ENCODE data around the gene HSH2D.

HSH2D gene

DNA sequence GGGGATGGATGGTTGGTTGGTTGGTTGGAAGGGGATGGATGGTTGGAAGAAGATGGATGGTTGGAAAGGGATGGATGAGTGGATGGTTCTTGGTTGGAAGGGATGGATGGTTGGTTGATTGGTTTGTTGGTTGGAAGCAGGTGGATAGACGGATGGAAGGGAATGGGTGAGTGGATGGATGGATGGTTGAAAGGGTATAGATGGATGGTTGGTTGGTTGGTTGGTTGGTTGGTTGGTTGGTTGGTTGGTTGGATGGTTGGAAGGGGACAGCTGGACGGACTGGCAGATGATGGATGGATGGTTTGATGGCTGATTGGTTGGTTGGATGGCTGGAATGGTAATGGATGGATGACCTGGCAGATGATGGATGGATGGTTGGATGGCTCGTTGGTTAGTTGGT lies 11.8 kb upstream of the HSH2D start:
- DNase-seq (no peak), ATAC-seq (replicated peaks) (no peak)
- Mint-ChIP-seq H3K27me3 (no peaks in the 10 kb centered on the region), H3K4me3 (peak overlapping the region in 1 of 2 donors; percentile 22), H3K4me1 (peaks cover 46 to 77% of the 10 kb centered on the region in 2 donors), H3K9me3 (peaks cover 15 to 17% of the 10 kb centered on the region in 2 donors), H3K36me3 (peaks cover 70 to 85% of the 10 kb centered on the region in 2 donors), H3K27ac (peak overlapping the region; percentile 90)

- Mint-ChIP-seq H3K4me1 (peaks cover 49 to 82% of the 10 kb centered on the region in 2 donors), H3K36me3 (peaks cover 58 to 71% of the 10 kb centered on the region in 2 donors), H3K4me3 (no peak overlapping the region), H3K27me3 (no peaks in the 10 kb centered on the region), H3K9me3 (peaks cover 17% of the 10 kb centered on the region in 2 donors), H3K27ac (peak overlapping the region; percentile 90)
- DNase-seq = no peak
- ATAC-seq (replicated peaks) = peak in 1 of 2 donors; percentile 5
These were observed 9.7 kb upstream of the HSH2D start for GRCh38 chr19:16133818-16134217.

DNA sequence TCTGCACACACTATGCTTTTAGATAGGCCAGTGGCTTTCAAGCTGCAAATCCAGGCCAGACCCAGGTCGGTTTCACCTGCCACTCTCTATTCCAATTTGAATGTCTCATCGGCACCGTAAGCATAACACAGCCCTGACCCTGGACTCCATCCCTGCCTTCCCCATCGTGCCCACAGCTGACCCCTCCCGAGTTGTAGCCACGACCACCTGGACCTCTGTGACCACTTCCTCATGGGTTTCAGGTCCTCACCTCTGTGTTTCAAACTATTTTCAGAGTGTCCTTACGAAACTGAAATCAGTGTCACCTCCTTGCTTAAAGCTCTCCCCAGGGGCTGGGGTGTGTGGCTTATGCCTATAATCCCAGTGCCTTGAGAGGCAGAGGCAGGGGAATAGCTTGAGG lies 9.0 kb upstream of the HSH2D start:
- DNase-seq (no peak), ATAC-seq (replicated peaks) (peak; percentile 19 to 31)
- Mint-ChIP-seq H3K4me1 (peaks cover 49 to 82% of the 10 kb centered on the region in 2 donors), H3K27me3 (no peaks in the 10 kb centered on the region), H3K27ac (peak overlapping the region; percentile 78), H3K4me3 (peak overlapping the region in 1 of 2 donors; percentile 13), H3K36me3 (peaks cover 51 to 64% of the 10 kb centered on the region in 2 donors), H3K9me3 (peaks cover 17% of the 10 kb centered on the region in 2 donors)

DNA sequence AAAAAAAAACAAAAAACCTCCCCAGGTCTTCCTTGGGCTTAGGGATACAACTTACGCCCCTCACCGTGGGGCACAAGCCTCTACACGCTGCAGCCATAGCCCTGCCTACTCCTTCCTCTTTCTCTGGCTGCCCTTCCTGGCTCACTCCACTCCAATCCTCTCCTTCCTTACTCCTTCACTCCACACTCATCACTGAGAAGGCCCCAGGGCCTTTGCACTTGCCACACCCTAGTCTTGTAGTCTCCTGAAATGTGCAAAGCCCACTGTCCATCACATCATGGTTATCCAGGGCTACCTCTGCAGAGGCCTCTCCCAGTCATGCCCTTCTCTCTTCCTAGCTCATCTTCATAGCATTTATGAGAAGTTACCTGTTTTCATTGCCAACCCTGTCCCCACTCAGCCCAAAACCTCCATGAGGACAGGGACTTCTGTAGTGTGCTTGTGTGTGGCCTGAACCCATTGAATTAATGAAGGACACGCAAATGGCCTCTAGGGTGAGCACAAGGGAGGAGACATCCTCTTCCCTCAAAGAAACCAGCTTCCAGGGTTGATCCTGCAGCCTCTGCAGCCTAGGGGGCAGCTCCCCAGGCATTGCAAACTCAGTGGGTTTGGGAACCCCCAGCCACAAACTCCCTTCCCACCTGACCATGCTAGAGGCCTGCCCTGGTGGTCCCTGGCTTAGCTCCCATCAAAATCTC lies 7.9 kb upstream of the HSH2D start:
- ATAC-seq (replicated peaks) = no peak
- Mint-ChIP-seq H3K27me3 (no peaks in the 10 kb centered on the region), H3K4me3 (peak overlapping the region in 1 of 2 donors; percentile 47), H3K4me1 (peaks cover 54 to 83% of the 10 kb centered on the region in 2 donors), H3K36me3 (peaks cover 42 to 54% of the 10 kb centered on the region in 2 donors), H3K27ac (peak overlapping the region; percentile 80), H3K9me3 (peaks cover 17% of the 10 kb centered on the region in 2 donors)
- DNase-seq = no peak

GRCh38 chr19:16136185-16136999 lies 7.1 kb upstream of the HSH2D start:
- Mint-ChIP-seq H3K27me3 (no peaks in the 10 kb centered on the region), H3K4me3 (no peak overlapping the region), H3K27ac (peak overlapping the region; percentile 80), H3K9me3 (peaks cover 12 to 13% of the 10 kb centered on the region in 2 donors), H3K4me1 (peaks cover 58 to 85% of the 10 kb centered on the region in 2 donors), H3K36me3 (peaks cover 34 to 48% of the 10 kb centered on the region in 2 donors)
- no peak for ATAC-seq (replicated peaks)
- DNase-seq = no peak

DNA sequence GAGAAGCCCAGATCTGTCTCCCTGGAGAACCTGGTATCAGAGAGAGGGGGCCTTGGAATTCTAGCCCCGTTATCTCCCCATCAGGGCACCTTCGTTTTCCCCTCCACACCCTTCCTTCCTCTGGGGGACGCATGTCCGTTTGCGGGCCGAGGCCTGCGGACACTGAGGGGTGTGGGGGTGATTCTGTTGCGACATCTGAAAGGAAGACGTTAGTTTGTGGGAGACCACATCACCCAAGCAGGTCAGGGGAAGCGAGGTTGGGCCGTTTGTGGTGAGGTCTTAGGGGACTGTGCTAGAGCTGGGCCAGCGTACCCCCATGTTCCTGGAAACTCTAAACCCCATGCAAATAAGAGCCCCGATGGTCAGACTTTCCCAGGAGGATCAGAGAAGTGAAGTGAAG lies 3.7 kb upstream of the HSH2D start:
- H3K4me3 Mint-ChIP-seq = peak overlapping the region; percentile 45 to 60
- H3K27me3 Mint-ChIP-seq = no peaks in the 10 kb centered on the region
- peaks cover 49 to 79% of the 10 kb centered on the region in 2 donors for H3K4me1 Mint-ChIP-seq
- peak overlapping the region; percentile 84 for H3K27ac Mint-ChIP-seq
- peaks cover 11 to 14% of the 10 kb centered on the region in 2 donors for H3K9me3 Mint-ChIP-seq
- peak; percentile 61 for DNase-seq
- ATAC-seq (replicated peaks) = peak; percentile 10
- peaks cover 22 to 40% of the 10 kb centered on the region in 2 donors for H3K36me3 Mint-ChIP-seq

- Mint-ChIP-seq H3K4me3 (peak overlapping the region; percentile 46 to 63), H3K9me3 (peaks cover 8 to 9% of the 10 kb centered on the region in 2 donors), H3K36me3 (peaks cover 21 to 43% of the 10 kb centered on the region in 2 donors), H3K27me3 (no peaks in the 10 kb centered on the region), H3K4me1 (peaks cover 45 to 76% of the 10 kb centered on the region in 2 donors), H3K27ac (peak overlapping the region; percentile 87)
- DNase-seq = peak; percentile 85
- peak; percentile 76 to 80 for ATAC-seq (replicated peaks)
These were observed 2.4 kb upstream of the HSH2D start for GRCh38 chr19:16141043-16141442.

DNA sequence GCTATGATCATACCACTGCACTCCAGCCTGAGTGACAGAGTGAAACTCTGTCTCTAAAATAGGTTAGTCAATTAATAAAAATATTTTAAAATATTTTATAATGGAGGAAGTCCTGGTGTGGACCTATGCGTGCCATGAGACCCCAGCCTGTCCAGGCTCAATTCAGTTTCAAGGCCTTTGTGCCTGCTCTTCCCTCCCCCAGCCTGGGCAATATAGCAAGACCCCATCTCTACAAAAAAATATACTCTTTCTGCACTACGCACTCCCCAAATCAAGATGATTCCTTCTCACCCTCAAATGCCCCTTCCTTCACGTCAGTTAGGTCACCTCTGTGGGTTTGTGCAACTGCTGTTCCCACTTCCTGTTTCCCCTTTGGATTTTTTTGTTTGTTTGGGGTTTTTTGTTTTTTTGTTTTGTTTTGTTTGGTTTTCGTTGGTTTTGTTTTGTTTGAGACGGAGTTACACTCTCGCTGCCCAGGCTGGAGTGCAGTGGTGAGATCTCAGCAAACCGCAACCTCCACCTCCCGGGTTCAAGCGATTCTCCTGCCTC lies 1.4 kb upstream of the HSH2D start:
- peak overlapping the region; percentile 100 for H3K27ac Mint-ChIP-seq
- no peaks in the 10 kb centered on the region for H3K27me3 Mint-ChIP-seq
- ATAC-seq (replicated peaks) (no peak), DNase-seq (no peak)
- H3K4me1 Mint-ChIP-seq = peaks cover 43 to 74% of the 10 kb centered on the region in 2 donors
- peaks cover 26 to 49% of the 10 kb centered on the region in 2 donors for H3K36me3 Mint-ChIP-seq
- peaks cover 8 to 9% of the 10 kb centered on the region in 2 donors for H3K9me3 Mint-ChIP-seq
- peak overlapping the region; percentile 2 to 22 for H3K4me3 Mint-ChIP-seq

- Mint-ChIP-seq H3K4me3 (peak overlapping the region; percentile 99 to 100), H3K9me3 (peaks cover 7 to 8% of the 10 kb centered on the region in 2 donors), H3K36me3 (peaks cover 39 to 51% of the 10 kb centered on the region in 2 donors), H3K4me1 (peaks cover 43 to 72% of the 10 kb centered on the region in 2 donors), H3K27ac (peak overlapping the region; percentile 100), H3K27me3 (no peaks in the 10 kb centered on the region)
- ATAC-seq (replicated peaks) (no peak), DNase-seq (no peak)
These were observed 714 bp downstream of the HSH2D start for GRCh38 chr19:16144216-16144581.

GRCh38 chr19:16146112-16146511 lies 2.6 kb downstream of the HSH2D start:
- DNase-seq (no peak), ATAC-seq (replicated peaks) (no peak)
- Mint-ChIP-seq H3K4me3 (peak overlapping the region; percentile 99 to 100), H3K27me3 (no peaks in the 10 kb centered on the region), H3K36me3 (peaks cover 45 to 58% of the 10 kb centered on the region in 2 donors), H3K9me3 (peaks cover 7 to 8% of the 10 kb centered on the region in 2 donors), H3K27ac (peak overlapping the region; percentile 60), H3K4me1 (peaks cover 32 to 66% of the 10 kb centered on the region in 2 donors)

DNA sequence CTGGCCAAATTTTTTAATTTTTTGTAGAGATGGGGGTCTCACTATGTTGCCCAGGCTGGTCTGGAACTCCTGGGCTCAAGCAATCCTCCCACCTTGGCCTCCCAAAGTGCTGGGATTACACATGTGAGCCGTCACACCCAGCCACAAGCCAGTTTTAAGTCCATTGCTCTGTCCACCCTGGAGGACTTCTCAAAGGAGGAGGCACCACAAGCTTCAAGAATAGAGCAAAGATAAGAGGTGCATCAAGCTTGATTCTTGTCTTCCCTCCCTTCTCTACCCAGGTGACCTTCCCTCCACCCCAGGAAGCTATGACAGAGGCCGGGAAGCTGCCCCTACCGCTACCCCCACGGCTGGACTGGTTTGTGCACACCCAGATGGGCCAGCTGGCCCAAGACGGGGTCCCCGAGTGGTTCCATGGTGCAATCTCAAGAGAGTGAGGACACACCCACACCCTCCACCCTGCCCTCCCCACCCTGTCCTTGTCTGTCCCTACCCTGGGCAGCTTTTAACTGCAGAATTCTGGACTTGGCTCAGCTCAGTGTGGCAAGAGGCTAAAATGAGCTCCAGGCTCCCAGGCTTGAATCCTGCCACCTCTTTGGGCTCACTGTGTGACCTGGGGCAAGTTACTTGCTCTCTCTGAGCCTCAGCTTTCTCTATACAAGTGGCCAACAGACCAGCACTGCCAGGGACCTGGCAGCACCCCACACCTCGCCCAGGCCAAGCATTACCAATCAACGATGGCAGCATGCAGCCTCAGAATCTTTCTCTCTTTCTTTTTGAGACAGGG lies 5.2 kb downstream of the HSH2D start:
- Mint-ChIP-seq H3K4me1 (peaks cover 34 to 55% of the 10 kb centered on the region in 2 donors), H3K27me3 (no peaks in the 10 kb centered on the region), H3K9me3 (peaks cover 0 to 1% of the 10 kb centered on the region in 2 donors), H3K4me3 (peak overlapping the region; percentile 74 to 77), H3K27ac (peak overlapping the region; percentile 91), H3K36me3 (peaks cover 56 to 69% of the 10 kb centered on the region in 2 donors)
- DNase-seq (no peak), ATAC-seq (replicated peaks) (no peak)

GRCh38 chr19:16153582-16154336 lies 10.3 kb downstream of the HSH2D start:
- H3K4me1 Mint-ChIP-seq = peaks cover 50 to 73% of the 10 kb centered on the region in 2 donors
- no peaks in the 10 kb centered on the region for H3K27me3 Mint-ChIP-seq
- peak overlapping the region; percentile 20 for H3K27ac Mint-ChIP-seq
- DNase-seq (no peak), ATAC-seq (replicated peaks) (no peak)
- H3K36me3 Mint-ChIP-seq = peaks cover 70 to 90% of the 10 kb centered on the region in 2 donors
- H3K9me3 Mint-ChIP-seq = no peaks in the 10 kb centered on the region
- H3K4me3 Mint-ChIP-seq = peak overlapping the region in 1 of 2 donors; percentile 55

GRCh38 chr19:16154557-16154956 lies 11.1 kb downstream of the HSH2D start:
- ATAC-seq (replicated peaks) = no peak
- Mint-ChIP-seq H3K9me3 (no peaks in the 10 kb centered on the region), H3K4me3 (peak overlapping the region in 1 of 2 donors; percentile 12), H3K36me3 (peaks cover 65 to 86% of the 10 kb centered on the region in 2 donors), H3K27ac (peak overlapping the region; percentile 92), H3K27me3 (no peaks in the 10 kb centered on the region), H3K4me1 (peaks cover 44 to 73% of the 10 kb centered on the region in 2 donors)
- no peak for DNase-seq
